Duodenal mucosa (tissue), 2 donors: ENCODE data around the gene RANBP17.
"Not testable (repeated sequence)": the region's sequence is repeated elsewhere in the genome, so short reads cannot be mapped to it uniquely, and the experiment has no call there.

Experiments used
- H3K27ac ChIP-seq: one replicate; pipeline ENCODE4 v1.7.0; 2013; ENCODE audit warnings: low read depth, low read length
- H3K27me3 ChIP-seq, 2 donors: one replicate each; pipeline ENCODE4 v1.7.0; 2013; ENCODE audit warnings: low read length in 2 of 2, control low read depth in 1 of 2; ENCODE audit not compliant: insufficient read depth in 2 of 2, control insufficient read depth in 1 of 2
- H3K36me3 ChIP-seq, 2 donors: one replicate each; pipeline ENCODE4 v1.7.0; 2013; ENCODE audit warnings: low read length in 2 of 2, control low read depth in 1 of 2; ENCODE audit not compliant: insufficient read depth in 2 of 2, control insufficient read depth in 1 of 2
- H3K4me1 ChIP-seq, 2 donors: one replicate each; pipeline ENCODE4 v1.7.0; 2013; ENCODE audit warnings: low read length in 2 of 2, control low read depth in 1 of 2; ENCODE audit not compliant: insufficient read depth in 2 of 2, control insufficient read depth in 1 of 2
- H3K4me3 ChIP-seq, 2 donors: one replicate each; pipeline ENCODE4 v1.7.0; 2013; ENCODE audit warnings: low read length in 2 of 2, low read depth in 1 of 2
- H3K9ac ChIP-seq, 2 donors: one replicate each; pipeline ENCODE4 v1.7.0; 2013; ENCODE audit warnings: low read length in 2 of 2, low read depth in 1 of 2
- H3K9me3 ChIP-seq, 2 donors: one replicate each; pipeline ENCODE4 v1.7.0; 2013; ENCODE audit warnings: low read length in 2 of 2, control low read depth in 1 of 2; ENCODE audit not compliant: control insufficient read depth in 1 of 2

RANBP17 gene

DNA sequence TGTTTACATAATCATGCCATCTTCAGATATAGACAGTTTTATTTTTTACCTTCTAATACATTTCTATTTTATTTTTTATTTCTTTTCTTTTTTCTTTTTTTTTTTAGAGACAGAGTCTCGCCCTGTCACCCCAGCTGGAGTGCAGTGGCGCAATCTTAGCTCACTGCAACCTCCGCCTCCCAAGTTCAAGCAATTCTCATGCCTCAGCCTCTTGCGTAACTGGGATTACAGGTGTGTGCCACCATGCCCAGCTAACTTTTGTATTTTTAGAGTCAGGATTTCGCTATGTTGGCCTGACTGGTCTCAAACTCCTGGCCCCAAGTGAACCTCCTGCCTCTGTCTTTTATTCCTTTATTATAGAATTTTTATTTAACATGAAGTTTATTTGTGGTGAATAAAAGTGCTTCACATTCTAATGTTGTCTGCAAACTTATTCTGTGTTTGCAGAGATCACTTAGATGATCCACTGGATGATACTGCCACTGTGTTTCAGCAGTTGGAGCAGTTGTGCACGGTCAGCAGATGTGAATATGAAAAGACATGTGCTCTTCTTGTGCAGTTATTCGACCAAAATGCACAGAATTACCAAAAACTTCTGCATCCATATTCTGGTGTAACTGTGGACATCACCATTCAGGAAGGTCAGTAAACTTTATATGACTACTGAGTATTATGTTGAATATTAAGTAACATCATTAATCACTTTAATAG lies 62.2 kb downstream of the RANBP17 start:
- Histone ChIP-seq H3K9ac (no peak overlapping the region), H3K27me3 (no peaks in the 10 kb centered on the region), H3K4me1 (no peaks in the 10 kb centered on the region), H3K27ac (no peak overlapping the region), H3K36me3 (no peaks in the 10 kb centered on the region), H3K9me3 (no peaks in the 10 kb centered on the region), H3K4me3 (no peak overlapping the region)

DNA sequence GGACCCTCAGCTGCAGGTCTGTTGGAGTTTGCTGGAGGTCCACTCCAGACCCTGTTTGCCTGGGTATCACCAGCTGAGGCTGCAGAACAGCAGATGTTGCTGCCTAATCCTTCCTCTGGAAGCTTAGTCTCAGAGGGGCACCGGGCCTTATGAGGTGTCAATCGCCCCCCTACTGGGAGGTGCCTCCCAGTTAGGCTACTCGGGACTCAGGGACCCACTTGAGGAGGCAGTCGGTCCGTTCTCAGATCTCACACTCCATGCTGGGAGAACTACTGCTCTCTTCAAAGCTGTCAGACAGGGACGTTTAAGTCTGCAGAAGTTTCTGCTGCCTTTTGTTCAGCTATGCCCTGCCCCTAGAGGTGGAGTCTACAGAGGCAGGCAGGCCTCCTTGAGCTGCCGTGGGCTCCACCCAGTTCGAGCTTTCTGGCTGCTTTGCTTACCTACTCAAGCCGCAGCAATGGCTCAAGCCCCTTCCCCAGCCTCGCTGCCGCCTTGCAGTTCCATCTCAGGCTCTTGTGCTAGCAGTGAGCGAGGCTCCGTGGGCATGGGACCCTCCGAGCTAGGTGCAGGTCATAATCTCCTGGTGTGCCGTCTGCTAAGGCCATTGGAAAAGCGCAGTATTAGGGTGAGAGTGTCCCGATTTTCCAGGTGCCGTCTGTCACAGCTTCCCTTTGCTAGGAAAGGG lies 73.9 kb downstream of the RANBP17 start:
- H3K4me1 ChIP-seq, H3K9me3 ChIP-seq, H3K36me3 ChIP-seq: not testable (repeated sequence)

GRCh38 chr5:170937072-170937471 lies 75.3 kb downstream of the RANBP17 start:
- Histone ChIP-seq H3K27ac (no peak overlapping the region), H3K9me3 (no peaks in the 10 kb centered on the region), H3K4me1 (no peaks in the 10 kb centered on the region), H3K36me3 (no peaks in the 10 kb centered on the region), H3K4me3 (no peak overlapping the region), H3K27me3 (no peaks in the 10 kb centered on the region), H3K9ac (no peak overlapping the region)

More for the DNA sequence above, 73.9 kb downstream of the RANBP17 start:
- H3K9ac ChIP-seq, H3K4me3 ChIP-seq, H3K27ac ChIP-seq, H3K27me3 ChIP-seq: not testable (repeated sequence)

- Histone ChIP-seq H3K4me3 (no peak overlapping the region), H3K9me3 (no peaks in the 10 kb centered on the region), H3K36me3 (no peaks in the 10 kb centered on the region), H3K27me3 (no peaks in the 10 kb centered on the region), H3K27ac (no peak overlapping the region), H3K9ac (no peak overlapping the region), H3K4me1 (no peaks in the 10 kb centered on the region)
Observed at GRCh38 chr5:170937914-170938313, 76.1 kb downstream of the RANBP17 start.

DNA sequence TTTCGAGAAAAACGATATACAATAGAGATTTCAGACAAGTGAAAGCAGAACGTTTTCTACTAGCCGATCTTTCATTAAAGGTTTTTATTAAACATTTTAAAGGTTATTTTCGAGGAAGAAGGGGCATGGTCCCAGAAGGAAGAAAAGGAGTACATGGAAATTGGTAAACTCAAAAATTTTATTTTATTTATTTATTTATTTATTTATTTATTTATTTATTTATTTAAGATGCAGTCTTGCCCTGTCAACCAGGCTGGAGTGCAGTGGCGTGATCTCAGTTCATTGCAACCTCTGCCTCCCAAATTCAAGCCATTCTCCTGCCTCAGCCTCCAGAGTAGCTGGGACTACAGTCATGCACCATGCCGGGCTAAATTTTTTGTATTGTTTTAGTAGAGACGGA lies 77.4 kb downstream of the RANBP17 start:
- H3K9ac ChIP-seq: no peak overlapping the region
- H3K9me3 ChIP-seq: no peaks in the 10 kb centered on the region
- no peaks in the 10 kb centered on the region for H3K36me3 ChIP-seq
- H3K4me1 ChIP-seq: no peaks in the 10 kb centered on the region
- no peaks in the 10 kb centered on the region for H3K27me3 ChIP-seq
- no peak overlapping the region for H3K4me3 ChIP-seq
- H3K27ac ChIP-seq: no peak overlapping the region

DNA sequence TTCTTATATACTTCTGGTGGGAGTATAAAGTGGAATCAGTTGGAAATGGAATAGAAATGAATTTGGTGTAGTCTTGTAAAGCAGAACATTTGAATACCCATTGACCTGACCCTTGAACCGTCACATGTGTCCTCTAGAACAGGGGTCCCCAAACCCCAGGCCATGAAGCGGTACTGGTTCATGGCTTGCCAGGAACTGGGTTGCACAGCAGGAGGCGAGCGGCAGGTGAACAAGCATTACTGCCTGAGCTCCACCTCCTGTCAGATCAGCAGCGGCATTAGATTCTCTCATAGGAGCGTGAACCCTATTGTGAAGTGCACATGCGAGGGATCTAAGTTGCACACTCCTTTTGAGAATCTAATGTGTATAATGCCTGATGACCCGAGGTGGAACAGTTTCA lies 80.0 kb downstream of the RANBP17 start:
- H3K9ac ChIP-seq: no peak overlapping the region
- no peaks in the 10 kb centered on the region for H3K27me3 ChIP-seq
- H3K36me3 ChIP-seq: no peaks in the 10 kb centered on the region
- H3K4me1 ChIP-seq: no peaks in the 10 kb centered on the region
- no peak overlapping the region for H3K4me3 ChIP-seq
- H3K27ac ChIP-seq: no peak overlapping the region
- no peaks in the 10 kb centered on the region for H3K9me3 ChIP-seq

DNA sequence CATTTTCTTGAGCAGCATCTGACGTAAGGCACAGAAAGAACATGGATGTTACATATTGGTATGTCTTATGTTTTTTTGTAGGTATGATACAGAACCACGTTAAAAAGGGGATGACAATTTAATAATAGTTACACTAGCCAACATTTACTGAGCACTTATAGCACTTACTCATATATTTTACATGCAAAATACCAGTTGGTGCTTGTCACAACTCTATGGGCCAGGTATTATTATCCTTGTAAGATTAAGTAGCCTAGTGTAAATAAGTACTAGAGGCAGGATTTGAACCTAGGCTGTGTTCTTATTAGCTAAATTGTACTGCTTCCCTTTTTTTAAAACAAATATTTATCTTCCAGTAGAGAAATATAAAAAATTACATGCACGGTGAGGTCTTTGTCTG lies 83.5 kb downstream of the RANBP17 start:
- Histone ChIP-seq H3K9me3 (no peaks in the 10 kb centered on the region), H3K4me3 (no peak overlapping the region), H3K9ac (no peak overlapping the region), H3K27ac (no peak overlapping the region), H3K36me3 (no peaks in the 10 kb centered on the region), H3K4me1 (no peaks in the 10 kb centered on the region), H3K27me3 (no peaks in the 10 kb centered on the region)

DNA sequence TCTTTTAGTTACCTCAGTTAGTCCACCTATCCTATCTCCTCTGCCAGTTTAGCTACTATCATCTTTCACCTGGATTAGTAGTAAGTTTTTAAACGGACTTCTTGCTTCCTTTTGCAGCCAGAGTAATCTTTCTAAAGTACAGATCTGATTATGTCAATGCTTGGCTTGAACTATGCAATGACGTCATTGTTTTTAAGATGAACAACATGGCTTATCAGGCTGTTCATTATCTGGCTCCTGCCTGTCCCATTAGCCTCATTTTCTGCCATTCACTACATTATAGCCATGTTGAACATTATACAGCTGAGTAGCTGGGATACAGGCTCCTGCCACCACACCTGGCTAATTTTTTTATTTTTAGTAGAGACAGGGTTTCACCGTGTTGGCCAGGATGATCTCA lies 98.7 kb downstream of the RANBP17 start:
- Histone ChIP-seq H3K27me3 (no peaks in the 10 kb centered on the region), H3K27ac (no peak overlapping the region), H3K9ac (no peak overlapping the region), H3K36me3 (no peaks in the 10 kb centered on the region), H3K9me3 (no peaks in the 10 kb centered on the region), H3K4me1 (no peaks in the 10 kb centered on the region), H3K4me3 (no peak overlapping the region)

DNA sequence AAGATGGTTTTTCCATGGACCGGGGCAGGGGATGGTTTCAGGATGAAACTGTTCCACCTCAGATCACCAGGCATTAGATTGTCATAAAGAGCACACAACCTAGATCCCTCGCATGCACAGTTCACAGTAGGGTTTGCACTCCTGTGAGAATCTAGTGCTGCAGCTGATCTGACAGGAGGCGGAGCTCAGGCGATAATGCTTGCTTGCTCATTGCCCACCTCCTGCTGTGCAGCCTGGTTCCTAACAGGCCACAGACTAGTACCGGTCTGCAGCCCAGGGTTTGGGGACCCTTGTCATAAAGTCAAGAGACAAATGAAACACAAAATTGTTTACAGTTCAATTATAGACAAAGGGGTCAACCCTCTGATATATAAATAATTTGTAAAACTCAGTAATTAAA lies 101.7 kb downstream of the RANBP17 start:
- Histone ChIP-seq H3K36me3 (no peaks in the 10 kb centered on the region), H3K9ac (no peak overlapping the region), H3K4me1 (no peaks in the 10 kb centered on the region), H3K4me3 (no peak overlapping the region), H3K27me3 (no peaks in the 10 kb centered on the region), H3K27ac (no peak overlapping the region), H3K9me3 (no peaks in the 10 kb centered on the region)

GRCh38 chr5:170974461-170974860 lies 112.6 kb downstream of the RANBP17 start:
- H3K4me1 ChIP-seq: no peaks in the 10 kb centered on the region
- H3K9ac ChIP-seq: no peak overlapping the region
- no peak overlapping the region for H3K27ac ChIP-seq
- no peaks in the 10 kb centered on the region for H3K27me3 ChIP-seq
- H3K36me3 ChIP-seq: no peaks in the 10 kb centered on the region
- H3K9me3 ChIP-seq: peaks cover 0 to 3% of the 10 kb centered on the region in 2 donors
- H3K4me3 ChIP-seq: no peak overlapping the region
